Jurkat, Clone E6-1 (cell line): ENCODE results near the gene SF3A2.

ENCODE experiments used
- DNase-seq: peaks from one replicate; pipeline ENCODE4 v3.0.0-alpha.2; 2011; ENCODE audit warnings: low read depth, low spot score
- H3K4me3 ChIP-seq: 2 replicates; pipeline ENCODE4 v1.5.1; 2011; ENCODE audit warnings: mild to moderate bottlenecking, low read length, control low read depth, moderate library complexity

SF3A2 gene

DNA sequence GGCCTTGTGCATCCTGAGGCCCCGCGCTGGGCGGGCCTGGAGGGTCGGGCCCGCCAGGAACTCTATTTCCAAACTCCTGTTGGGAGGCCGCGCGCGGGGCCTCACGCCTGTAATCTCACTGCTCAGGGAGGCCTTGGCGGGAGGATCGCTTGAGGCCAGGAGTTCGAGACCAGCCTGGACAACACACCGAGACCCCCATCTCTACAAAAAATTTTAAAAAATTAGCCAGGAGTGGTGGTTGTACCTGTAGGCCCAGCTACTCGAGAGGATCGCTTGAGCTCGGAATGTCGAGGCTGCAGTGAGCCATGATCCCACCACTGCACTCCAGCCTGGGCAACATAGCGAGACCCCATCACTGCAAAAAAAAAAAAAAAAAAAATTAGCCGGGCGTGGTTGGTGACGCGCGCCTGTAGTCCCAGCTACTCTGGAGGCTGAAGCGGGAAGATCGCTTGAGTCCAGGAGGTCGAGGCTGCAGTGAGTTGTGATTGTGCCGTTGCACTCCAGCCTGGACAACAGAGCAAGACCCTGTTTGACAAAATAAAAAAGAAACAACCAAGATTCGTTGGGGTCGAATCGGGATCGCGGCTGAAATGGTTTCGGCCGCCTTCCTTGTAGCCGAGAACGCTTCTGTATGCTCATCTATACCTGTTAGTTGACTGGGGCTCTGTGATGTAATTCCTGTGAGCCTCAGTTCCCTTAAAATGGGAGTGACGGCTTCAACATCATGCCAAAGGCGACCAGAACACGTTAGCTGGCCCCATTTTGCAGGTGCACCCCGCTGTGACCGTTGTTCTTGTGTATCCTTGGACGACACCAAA is 636 bp downstream of the SF3A2 start:
- H3K4me3 ChIP-seq, result peak overlapping the region; percentile 83
- DNase-seq, result no peak

DNA sequence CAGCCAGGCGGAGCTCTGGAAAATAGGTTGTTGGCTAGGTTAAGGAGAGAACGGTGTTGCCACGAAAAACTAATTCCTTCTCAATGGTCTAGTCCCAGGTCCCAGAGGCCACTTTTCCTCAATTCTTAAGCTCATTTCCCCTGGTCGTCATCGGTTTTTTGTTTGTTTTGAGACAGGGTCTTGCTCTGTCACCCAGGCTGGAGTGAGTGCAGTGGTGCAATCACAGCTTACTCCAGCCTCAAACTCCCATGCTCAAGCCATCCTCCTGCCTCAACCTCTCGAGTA is 1.2 kb downstream of the SF3A2 start:
- DNase-seq, result no peak
- peak overlapping the region; percentile 83 for H3K4me3 ChIP-seq

DNA sequence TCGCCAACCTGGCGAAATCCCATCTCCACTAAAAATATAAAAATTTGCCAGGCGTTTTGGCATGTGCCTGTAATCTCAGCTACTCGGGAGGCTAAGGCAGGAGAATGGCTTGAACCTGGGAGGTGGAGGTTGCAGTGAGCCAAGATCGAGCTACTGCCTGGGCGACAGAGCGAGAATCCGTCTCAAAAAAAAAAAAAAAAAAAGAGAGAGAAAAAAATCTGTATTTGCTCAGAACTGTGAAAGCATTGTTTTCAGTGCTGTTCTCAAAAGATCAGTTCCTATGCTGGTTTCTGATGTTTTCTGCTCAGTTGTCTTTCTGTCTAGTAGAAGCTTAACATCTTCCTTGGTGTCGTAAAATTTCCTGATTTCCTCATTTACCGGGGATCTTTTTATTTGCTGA is 2.5 kb downstream of the SF3A2 start:
- no peak for DNase-seq
- H3K4me3 ChIP-seq, result peak overlapping the region; percentile 36

DNA sequence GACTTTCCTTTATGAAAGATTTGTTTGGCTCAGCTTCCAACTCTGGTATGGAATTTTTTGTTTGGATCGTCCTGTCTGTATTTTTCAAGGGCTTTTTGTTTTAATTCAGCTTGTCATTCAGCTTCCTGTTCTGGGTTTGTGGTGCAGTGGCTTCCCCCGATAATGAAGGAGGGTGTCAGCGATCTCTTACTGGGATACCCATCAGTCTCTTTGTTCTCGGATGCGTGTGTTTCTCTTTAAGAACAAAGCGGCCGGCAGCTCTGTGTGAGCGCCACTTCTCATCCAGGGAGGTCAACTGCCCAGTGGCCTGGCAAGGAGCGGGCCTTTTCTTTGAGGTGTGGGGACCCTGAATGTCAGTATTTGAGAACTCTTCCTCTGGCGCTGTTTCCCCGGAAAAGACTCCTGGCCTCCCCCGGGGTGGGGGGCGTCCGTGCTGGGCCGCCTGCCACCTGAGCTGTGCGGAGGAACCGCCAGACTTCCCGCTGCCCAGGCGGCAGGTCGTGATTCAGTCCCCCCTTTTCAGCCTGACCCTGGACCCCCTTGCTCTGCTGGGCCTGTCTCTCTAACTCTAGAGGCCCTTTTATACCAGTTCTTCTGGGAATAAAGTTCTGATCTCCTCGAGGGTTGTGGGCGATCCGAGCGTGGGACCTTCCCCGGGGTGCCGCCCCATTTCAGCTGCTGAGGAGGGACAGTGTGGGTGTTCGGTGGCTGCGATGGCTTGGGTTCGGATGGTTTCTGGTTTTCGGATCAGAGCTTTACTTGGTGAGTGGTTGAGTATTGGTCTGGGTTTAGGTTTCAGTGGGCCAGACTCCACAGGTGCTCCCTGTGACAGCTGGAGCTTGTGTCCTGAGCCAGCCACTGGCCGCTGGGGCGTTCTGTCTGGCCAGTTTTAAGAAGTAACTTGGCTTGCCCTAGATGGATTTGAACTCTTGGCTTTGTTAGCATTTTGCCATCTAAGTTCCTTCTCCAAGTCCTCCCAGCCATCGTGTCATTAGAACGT is 3.4 kb downstream of the SF3A2 start:
- DNase-seq, result peak; percentile 72

DNA sequence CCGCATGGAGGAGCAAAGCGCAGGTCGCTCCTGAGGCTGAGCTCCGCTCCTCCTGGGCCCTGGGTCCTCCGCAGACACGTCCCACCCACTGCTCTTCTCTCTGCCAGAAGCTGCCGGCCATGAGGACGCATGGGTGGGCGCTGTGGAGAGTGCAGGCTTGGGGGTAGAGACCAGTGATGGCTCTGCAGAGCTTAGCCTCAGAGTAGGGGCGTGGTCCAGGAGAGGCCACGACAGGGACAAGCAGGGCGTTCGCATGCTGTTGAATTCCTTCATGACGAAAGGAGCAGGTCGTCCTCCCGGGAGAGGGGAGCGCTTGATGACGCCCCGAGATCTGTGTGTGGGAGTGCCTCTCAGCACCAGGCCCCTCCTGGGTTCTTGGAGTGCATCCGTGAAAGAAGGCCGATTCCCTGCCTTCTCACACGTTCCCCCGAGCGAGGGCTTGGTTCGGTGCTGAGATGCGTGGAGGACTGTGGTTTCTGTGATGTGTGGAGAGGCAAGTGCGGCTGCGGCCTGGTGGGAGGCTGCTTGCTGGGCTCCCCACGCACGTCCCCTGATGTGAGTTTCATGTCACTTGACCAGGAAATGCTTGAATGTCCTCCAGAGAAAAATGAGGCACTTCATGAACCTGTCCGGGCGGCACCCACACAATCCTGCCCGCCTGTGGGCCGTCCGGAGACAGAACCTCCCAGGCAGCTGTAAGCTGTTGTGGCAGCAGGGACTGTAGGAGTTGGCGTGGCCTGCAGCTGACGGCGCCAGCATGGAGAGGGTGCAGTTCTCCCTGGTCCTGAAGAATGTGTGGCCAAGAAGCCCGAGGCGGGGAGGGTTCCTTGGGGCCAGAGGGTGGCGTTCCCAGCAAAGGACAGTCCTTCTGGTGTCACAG is 4.5 kb downstream of the SF3A2 start:
- DNase-seq, result no peak
- H3K4me3 ChIP-seq, result no peak overlapping the region

More for the DNA sequence above, 3.4 kb downstream of the SF3A2 start:
- H3K4me3 ChIP-seq, result peak overlapping the region; percentile 36

DNA sequence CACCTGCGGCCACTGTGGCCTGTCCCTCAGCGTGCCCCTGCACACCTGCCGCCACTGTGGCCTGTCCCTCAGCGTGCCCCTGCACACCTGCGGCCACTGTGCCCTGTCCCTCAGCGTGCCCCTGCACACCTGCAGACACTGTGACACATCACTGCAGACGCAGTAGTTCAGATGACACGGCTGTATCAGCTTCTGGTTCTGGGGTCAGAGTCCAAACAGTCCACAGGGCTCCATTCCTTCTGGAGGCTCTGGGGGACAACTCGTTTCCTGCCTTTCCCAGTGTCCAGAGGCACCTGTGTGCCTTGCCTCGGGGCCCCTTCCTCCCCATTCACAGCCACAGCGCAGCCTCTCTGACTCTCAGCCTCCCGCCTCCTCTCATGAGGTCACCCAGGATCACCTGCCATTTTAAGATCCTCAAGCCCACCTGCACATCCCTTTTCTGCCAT is 5.5 kb downstream of the SF3A2 start:
- no peak overlapping the region for H3K4me3 ChIP-seq
- no peak for DNase-seq

DNA sequence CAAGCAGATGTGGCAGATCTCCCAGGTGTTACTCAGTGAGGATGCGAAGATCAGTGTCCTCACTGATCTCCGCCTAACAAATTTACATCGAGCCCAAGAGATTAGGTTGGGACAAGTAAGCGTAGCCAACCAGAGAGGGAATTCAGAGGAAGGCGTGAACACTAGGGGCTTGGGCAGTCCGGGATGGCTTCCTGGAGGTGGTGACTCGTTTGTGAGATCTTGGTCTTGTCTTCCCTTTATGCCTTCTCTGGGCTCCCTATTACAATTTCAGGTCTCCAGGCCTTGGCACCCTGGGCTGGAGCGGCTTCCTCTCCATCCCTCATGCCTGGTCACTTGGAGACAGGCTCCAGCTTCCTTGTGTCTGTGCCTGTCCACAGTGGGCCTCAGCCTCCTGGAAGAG is 6.2 kb downstream of the SF3A2 start:
- H3K4me3 ChIP-seq, result no peak overlapping the region
- DNase-seq, result no peak

DNA sequence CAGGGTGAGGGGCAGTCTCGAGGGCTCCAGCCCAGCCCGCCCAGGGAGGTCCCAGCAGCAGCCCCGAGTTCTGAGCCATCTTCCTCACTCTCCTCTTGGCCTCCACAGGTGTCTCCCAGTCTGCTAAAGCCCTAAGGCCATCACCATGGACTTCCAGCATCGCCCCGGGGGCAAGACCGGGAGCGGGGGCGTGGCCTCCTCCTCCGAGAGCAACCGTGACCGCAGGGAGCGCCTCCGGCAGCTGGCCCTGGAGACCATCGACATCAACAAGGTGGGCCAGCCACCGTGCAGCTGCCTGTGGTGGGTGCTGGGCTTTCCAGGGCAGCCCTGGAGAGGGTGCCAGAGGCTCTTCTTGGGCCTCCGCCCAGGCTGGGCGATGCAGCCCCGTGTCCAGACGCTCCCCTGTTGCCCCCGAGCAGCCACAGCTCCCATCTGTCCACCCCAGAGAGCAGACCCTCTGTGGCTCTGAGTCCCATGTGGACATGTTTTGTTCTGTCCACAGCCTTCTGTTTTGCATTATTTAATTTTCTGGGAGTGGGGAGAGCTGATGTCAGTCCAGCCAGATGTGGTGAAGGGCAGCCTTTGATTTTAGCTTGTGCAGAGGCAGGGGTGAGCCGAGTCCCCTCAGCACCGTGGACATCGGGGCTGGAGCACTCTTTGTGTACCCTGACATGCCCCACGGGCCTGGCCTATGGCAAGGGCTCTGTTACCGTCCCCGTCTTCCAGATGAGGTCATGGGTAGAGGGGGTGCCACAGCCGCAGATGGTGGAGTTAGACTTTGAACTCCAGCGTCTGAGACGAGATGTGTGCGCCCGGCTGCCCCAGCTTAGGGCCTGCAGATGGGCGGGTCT is 6.9 kb downstream of the SF3A2 start:
- no peak for DNase-seq
- H3K4me3 ChIP-seq, result no peak overlapping the region

DNA sequence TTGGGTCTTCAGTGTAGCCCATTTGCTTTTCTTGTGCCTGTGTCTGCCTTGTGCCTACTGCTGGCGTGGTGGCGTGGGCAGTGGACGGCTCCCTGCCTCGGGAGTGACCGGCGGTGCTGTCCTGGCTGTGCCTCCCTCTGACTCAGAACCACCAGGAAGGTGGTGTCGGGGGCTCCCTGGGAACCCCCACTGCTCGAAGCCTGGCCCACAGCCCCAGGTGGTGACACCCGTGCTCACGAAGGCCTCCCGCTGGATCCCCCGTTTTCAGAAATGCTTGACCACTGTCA is 7.4 kb downstream of the SF3A2 start:
- no peak overlapping the region for H3K4me3 ChIP-seq
- DNase-seq, result no peak

DNA sequence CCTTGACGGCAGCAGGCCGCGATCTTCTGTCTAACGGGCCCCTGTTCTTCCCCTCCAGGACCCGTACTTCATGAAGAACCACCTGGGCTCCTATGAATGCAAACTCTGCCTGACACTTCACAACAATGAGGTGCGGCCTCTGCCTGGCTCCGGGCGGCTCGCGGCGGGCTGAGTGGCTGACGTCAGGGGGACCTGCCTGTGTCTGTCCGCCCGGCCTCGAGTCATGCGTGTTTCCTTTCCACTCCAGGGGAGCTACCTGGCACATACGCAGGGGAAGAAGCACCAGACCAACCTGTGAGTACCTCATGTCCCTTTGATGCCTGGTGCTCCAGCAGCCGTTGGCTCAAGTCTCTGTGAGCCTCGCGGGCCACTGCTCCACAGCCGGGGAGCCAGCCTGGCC is 7.9 kb downstream of the SF3A2 start:
- H3K4me3 ChIP-seq, result no peak overlapping the region
- no peak for DNase-seq

DNA sequence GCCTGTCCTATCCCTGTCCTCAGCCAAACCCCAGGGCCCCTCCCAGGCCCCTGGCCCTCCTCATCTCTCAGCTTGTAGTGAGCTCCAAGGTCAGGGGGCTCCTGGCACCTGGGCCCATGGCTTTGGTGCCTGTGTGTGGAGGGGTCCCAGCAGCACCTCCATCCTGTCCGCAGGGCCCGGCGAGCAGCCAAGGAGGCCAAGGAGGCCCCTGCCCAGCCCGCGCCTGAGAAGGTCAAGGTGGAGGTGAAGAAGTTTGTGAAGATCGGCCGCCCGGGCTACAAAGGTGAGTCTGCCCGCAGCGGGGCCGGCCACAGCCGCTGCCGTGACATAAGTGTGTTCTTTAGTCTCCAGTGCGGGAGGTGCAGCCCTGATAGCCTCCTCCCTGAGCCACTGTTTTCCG is 8.6 kb downstream of the SF3A2 start:
- no peak for DNase-seq
- H3K4me3 ChIP-seq, result no peak overlapping the region

DNA sequence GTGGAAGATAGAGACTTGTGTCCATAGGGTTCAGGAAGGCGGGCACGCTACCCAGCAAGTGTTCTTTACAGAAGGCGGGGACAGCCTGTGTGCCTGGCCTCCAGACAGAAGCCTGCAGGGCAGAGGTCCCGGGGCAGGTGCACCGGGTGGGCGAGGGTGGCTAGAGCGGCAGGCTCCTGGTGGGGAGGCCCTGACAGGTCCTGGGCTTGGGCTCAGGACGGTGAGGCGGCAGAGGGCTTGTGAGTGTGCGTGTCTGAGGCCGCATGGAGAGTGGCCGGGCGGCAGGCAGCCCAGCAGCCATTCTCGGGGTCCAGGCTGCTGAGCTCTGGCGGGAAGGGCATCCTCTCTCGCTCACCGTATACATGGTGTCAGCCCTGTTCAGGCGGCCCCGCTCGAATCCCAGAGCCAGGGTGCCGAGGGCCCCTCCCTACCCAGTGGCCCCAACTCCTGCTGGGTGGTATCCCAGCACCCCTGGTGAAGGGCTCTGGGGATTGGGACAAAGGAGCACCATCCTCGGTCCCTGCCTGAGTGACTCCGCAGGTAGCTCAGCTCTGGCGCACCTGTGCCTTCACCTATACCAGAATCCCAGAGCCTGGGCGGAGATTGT is 9.5 kb downstream of the SF3A2 start:
- H3K4me3 ChIP-seq, result no peak overlapping the region
- DNase-seq, result no peak

DNA sequence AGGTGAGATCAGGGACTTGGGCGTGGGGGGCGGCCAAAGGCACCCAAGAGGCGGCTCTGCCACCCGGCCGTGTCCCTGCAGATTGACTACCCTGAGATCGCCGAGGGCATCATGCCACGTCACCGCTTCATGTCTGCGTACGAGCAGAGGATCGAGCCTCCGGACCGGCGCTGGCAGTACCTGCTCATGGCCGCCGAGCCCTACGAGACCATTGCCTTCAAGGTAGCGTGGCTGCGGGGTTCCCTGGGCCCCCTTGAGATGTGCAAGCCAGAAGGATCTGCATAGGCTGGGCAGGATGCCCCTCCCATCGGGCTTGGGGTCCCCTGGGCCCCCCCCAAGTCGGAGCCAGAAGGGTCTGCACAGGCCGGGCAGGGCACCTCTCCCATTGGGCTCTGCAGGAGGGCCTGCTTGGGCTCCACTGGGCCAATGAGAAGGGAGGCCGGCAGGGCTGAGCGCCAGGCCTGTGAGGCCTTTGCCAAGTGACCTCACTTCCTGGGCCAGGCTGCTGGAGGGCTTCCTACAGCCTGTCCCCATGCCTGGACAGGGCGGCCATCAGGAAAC is 10.3 kb downstream of the SF3A2 start:
- no peak overlapping the region for H3K4me3 ChIP-seq
- no peak for DNase-seq

DNA sequence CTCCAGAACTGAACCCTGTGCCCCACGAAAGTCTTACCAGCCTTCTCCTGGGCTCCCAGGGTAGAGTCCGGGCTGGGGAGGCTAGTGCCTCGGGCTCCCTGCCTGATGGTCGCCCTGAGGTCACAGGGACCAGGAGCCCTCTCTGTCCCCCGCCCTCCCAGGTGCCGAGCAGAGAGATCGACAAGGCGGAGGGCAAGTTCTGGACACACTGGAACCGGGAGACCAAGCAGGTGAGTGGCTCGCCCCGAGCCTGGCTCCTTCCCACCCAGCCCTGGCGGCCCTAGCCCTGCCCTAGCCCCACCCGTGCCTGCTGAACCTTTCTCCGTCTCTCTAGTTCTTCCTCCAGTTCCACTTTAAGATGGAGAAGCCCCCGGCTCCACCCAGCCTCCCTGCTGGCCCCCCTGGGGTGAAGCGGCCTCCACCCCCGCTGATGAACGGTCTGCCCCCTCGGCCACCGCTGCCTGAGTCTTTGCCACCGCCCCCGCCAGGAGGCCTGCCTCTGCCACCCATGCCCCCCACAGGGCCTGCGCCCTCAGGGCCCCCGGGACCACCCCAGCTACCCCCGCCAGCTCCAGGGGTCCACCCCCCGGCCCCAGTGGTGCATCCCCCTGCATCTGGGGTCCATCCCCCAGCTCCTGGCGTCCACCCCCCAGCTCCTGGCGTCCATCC is 10.9 kb downstream of the SF3A2 start:
- DNase-seq, result no peak
- no peak overlapping the region for H3K4me3 ChIP-seq

DNA sequence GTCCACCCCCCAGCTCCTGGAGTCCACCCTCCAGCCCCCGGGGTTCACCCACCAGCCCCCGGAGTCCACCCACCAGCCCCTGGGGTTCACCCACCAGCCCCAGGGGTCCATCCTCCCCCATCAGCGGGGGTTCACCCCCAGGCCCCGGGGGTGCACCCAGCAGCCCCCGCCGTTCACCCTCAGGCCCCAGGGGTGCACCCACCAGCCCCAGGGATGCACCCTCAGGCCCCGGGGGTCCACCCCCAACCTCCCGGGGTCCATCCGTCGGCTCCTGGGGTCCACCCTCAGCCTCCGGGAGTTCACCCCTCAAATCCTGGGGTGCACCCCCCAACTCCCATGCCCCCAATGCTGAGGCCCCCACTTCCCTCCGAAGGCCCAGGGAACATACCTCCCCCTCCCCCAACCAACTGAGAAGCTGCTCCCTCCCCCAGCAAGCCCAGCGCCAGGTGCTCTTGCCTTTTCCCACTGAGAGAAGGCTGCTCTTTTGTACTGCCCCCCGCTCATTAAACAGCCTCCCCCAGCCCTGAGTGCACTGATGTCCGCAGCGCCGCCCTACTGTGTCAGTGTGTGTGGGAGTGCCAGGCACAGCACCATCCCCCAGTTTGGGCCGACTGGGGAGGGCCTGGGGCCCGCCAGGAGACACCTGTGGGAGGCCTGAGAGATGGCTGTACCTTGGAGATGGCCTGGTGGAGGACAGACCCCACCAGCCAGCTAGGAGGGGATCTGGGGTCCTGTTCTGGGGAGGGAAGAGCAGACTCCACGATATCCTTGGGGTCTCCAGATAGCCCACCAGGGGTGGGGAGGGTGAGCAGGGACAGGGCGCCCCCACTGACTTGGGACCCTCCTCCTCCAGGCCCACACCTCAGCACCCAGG is 11.7 kb downstream of the SF3A2 start:
- no peak for DNase-seq
- no peak overlapping the region for H3K4me3 ChIP-seq

DNA sequence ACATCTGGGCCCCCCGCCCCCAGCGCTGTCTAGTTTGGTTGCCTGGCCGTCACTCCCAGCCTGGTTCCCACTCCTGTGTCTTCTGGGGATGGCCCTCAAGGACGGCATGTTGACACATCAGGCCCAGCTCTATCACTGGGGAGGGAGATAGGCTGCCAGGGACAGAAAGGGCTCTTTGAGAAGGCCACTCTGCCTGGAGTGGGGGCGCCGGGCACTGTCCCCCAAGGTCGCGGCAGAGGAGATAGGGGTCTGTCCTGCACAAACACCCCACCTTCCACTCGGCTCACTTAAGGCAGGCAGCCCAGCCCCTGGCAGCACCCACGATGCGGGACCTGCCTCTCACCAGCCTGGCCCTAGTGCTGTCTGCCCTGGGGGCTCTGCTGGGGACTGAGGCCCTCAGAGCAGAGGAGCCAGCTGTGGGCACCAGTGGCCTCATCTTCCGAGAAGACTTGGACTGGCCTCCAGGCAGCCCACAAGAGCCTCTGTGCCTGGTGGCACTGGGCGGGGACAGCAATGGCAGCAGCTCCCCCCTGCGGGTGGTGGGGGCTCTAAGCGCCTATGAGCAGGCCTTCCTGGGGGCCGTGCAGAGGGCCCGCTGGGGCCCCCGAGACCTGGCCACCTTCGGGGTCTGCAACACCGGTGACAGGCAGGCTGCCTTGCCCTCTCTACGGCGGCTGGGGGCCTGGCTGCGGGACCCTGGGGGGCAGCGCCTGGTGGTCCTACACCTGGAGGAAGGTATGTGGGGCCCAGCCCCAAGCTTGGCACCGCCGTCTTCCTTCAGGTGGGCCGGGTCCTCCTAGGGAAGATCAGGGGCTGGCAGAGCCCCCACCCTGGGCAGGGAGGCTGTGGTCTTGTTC is 12.6 kb downstream of the SF3A2 start, which contains the start of gene AMH:
AMH (plus strand) TSS at position 314 of the 857 bp plus-strand sequence; CDS start at position 324, 10 bp downstream.
- H3K4me3 ChIP-seq, result no peak within 1 kb of the TSS
- no peak for DNase-seq
